SJSA1 (cell line): ENCODE measurements around the gene TPSD1. TPM values are rescaled to one million over a fixed set of nuclear protein-coding genes. Genes with fewer than 3 reads are reported as not detected.

Experiments
- DNase-seq, 2 experiments: peaks; one replicate each; pipeline ENCODE4 v3.0.0-alpha.2; 2015 to 2020; ENCODE audit warnings: low spot score in 2 of 2, low read depth in 1 of 2
- H3K27ac ChIP-seq: fragments of 250-450 bp; sonication (Bioruptor Pico); 2 replicates; pipeline ENCODE4 v1.5.1; 2020; ENCODE audit warnings: mild to moderate bottlenecking, moderate library complexity
- H3K27me3 ChIP-seq: fragments of 250-450 bp; sonication (Bioruptor Pico); replicated peaks from 2 replicates; pipeline ENCODE4 v1.5.1; 2020; ENCODE audit warnings: mild to moderate bottlenecking, moderate library complexity
- H3K36me3 ChIP-seq: fragments of 250-450 bp; sonication (Bioruptor Pico); 2 replicates; pipeline ENCODE4 v1.5.1; 2020; ENCODE audit warnings: mild to moderate bottlenecking
- H3K4me1 ChIP-seq: fragments of 250-450 bp; sonication (Bioruptor Pico); replicated peaks from 2 replicates; pipeline ENCODE4 v1.6.1; 2021; ENCODE audit warnings: mild to moderate bottlenecking
- H3K4me3 ChIP-seq: fragments of 250-450 bp; sonication (Bioruptor Pico); 2 replicates; pipeline ENCODE4 v1.5.1; 2020; ENCODE audit warnings: mild to moderate bottlenecking
- H3K9me3 ChIP-seq: fragments of 250-450 bp; sonication (Bioruptor Pico); replicated peaks from 2 replicates; pipeline ENCODE4 v1.5.1; 2020; ENCODE audit warnings: mild to moderate bottlenecking
- total RNA-seq: library from RNA; depleted of rRNA; stranded (reverse); fragments of >200 nt; shearing (Covaris generic); gene quantifications from 2 replicates; pipeline ENCODE4 v1.2.3, GENCODE V29; 2014; rRNA removed

TPSD1 gene
- total RNA-seq, 1 experiment from 2014 or later = not detected

GRCh38 chr16:1308036-1308976 lies 52.4 kb downstream of the TPSD1 start:
- no peaks in the 10 kb centered on the region for H3K27me3 ChIP-seq
- H3K36me3 ChIP-seq = peaks cover 34% of the 10 kb centered on the region
- H3K4me1 ChIP-seq = peaks cover 19% of the 10 kb centered on the region
- H3K9me3 ChIP-seq = no peaks in the 10 kb centered on the region
- peak overlapping the region; percentile 83 for H3K4me3 ChIP-seq
- H3K27ac ChIP-seq = peak overlapping the region; percentile 100
- no peak for DNase-seq

Other genes with a start within 250 kb of the TPSD1 start
- gene SSTR5, start 183.3 kb upstream of the TPSD1 start, total RNA-seq = not detected in 2 replicates
- not detected in 2 replicates for gene C1QTNF8, start 159.8 kb upstream of the TPSD1 start, total RNA-seq
- not detected in 2 replicates for gene CACNA1H, start 103.0 kb upstream of the TPSD1 start, total RNA-seq
- gene TPSG1, start 30.8 kb upstream of the TPSD1 start, total RNA-seq = not detected in 2 replicates
- not detected in 2 replicates for gene TPSB2, start 25.9 kb upstream of the TPSD1 start, total RNA-seq
- gene TPSAB1, start 15.4 kb upstream of the TPSD1 start, total RNA-seq = not detected in 2 replicates
- 45.2 and 77.4 TPM in 2 replicates for gene UBE2I, start 53.6 kb downstream of the TPSD1 start, total RNA-seq
- gene BAIAP3, start 77.6 kb downstream of the TPSD1 start, total RNA-seq = 1.2 and 3.1 TPM in 2 replicates
- 110 and 166 TPM in 2 replicates for gene TSR3, start 95.8 kb downstream of the TPSD1 start, total RNA-seq
- 45.9 and 60.7 TPM in 2 replicates for gene GNPTG, start 95.9 kb downstream of the TPSD1 start, total RNA-seq
- 17.7 and 23.0 TPM in 2 replicates for gene UNKL, start 158.6 kb downstream of the TPSD1 start, total RNA-seq
- gene UQCC4, start 164.7 kb downstream of the TPSD1 start, total RNA-seq = 25.3 and 25.6 TPM in 2 replicates
- not detected in 2 replicates for gene PERCC1, start 175.0 kb downstream of the TPSD1 start, total RNA-seq
- not detected in 2 replicates for gene CCDC154, start 188.5 kb downstream of the TPSD1 start, total RNA-seq
- 19.8 and 26.6 TPM in 2 replicates for gene CLCN7, start 219.0 kb downstream of the TPSD1 start, total RNA-seq
- gene PTX4, start 232.9 kb downstream of the TPSD1 start, total RNA-seq = not detected in 2 replicates
- gene TELO2, start 237.3 kb downstream of the TPSD1 start, total RNA-seq = 19.7 and 21.9 TPM in 2 replicates